OCI-LY1 (cell line): ENCODE results near the gene ASF1A.

Experiments used
- H2AFZ ChIP-seq: fragments of 200-600 bp; sonication (generic), shearing (Covaris generic); 2 replicates; pipeline ENCODE4 v1.6.0; 2014; ENCODE audit warnings: antibody characterized with exemption, mild to moderate bottlenecking, low read length
- H3F3A ChIP-seq: fragments of 200-600 bp; sonication (generic), shearing (Covaris generic); 2 replicates; pipeline ENCODE4 v1.6.0; 2014; ENCODE audit warnings: mild to moderate bottlenecking, antibody characterized with exemption, low read length, moderate library complexity; ENCODE audit not compliant: insufficient read depth
- H3K27ac ChIP-seq: fragments of 200-600 bp; sonication (generic); 2 replicates; pipeline ENCODE4 v1.5.1; 2014; ENCODE audit warnings: low read length, mixed run types, mild to moderate bottlenecking, low read depth; ENCODE audit not compliant: poor library complexity, severe bottlenecking
- H3K27me3 ChIP-seq: fragments of 200-600 bp; sonication (generic); 2 replicates; pipeline ENCODE4 v1.6.0; 2014; ENCODE audit warnings: antibody characterized with exemption, mild to moderate bottlenecking, low read length, moderate library complexity; ENCODE audit not compliant: insufficient read depth
- H3K36me3 ChIP-seq: fragments of 200-600 bp; sonication (generic); 2 replicates; pipeline ENCODE4 v1.6.1; 2014; ENCODE audit warnings: mild to moderate bottlenecking, antibody characterized with exemption, low read length, moderate library complexity, mixed read lengths; ENCODE audit not compliant: insufficient read depth
- H3K4me1 ChIP-seq: fragments of 200-600 bp; sonication (generic); 2 replicates; pipeline ENCODE4 v1.5.1; 2014; ENCODE audit warnings: mild to moderate bottlenecking, low read length, moderate library complexity; ENCODE audit not compliant: insufficient read depth, severe bottlenecking
- H3K4me2 ChIP-seq: fragments of 200-600 bp; sonication (generic), shearing (Covaris generic); 2 replicates; pipeline ENCODE4 v1.6.1; 2014; ENCODE audit warnings: low read length
- H3K4me3 ChIP-seq: fragments of 200-600 bp; sonication (generic); 2 replicates; pipeline ENCODE4 v1.5.1; 2014; ENCODE audit warnings: low read length, low read depth, mild to moderate bottlenecking, mixed read lengths; ENCODE audit not compliant: poor library complexity, severe bottlenecking
- H3K79me2 ChIP-seq: fragments of 200-600 bp; shearing (Covaris generic); 2 replicates; pipeline ENCODE4 v1.6.1; 2016; ENCODE audit warnings: mixed run types, low read length, mixed read lengths; ENCODE audit not compliant: insufficient read depth
- H3K9ac ChIP-seq: fragments of 200-600 bp; sonication (generic), shearing (Covaris generic); 2 replicates; pipeline ENCODE4 v1.6.1; 2014; ENCODE audit warnings: mild to moderate bottlenecking, low read length, mixed read lengths
- H3K9me2 ChIP-seq: fragments of 200-600 bp; sonication (generic), shearing (Covaris generic); 2 replicates; pipeline ENCODE4 v1.6.1; 2014; ENCODE audit warnings: low read depth, mild to moderate bottlenecking, low read length, mixed read lengths
- H3K9me3 ChIP-seq: fragments of 200-600 bp; shearing (Covaris generic); 2 replicates; pipeline ENCODE4 v1.6.1; 2014; ENCODE audit warnings: low read length, mixed read lengths
- H4K20me1 ChIP-seq: fragments of 200-600 bp; sonication (generic), shearing (Covaris generic); 2 replicates; pipeline ENCODE4 v1.6.0; 2016; ENCODE audit warnings: mild to moderate bottlenecking, low read length; ENCODE audit not compliant: insufficient read depth
- CTCF ChIP-seq: fragments of 200-600 bp; sonication (generic), shearing (Covaris generic); IDR thresholded peaks from 2 replicates; pipeline ENCODE4 v1.5.1; 2017; ENCODE audit warnings: mild to moderate bottlenecking, antibody characterized with exemption, low read length, moderate library complexity, mixed read lengths
- EZH2 ChIP-seq: fragments of 200-600 bp; sonication (generic), shearing (Covaris generic); IDR thresholded peaks from 2 replicates; pipeline ENCODE4 v1.8.0; 2017; ENCODE audit warnings: borderline replicate concordance, mixed run types, mild to moderate bottlenecking, antibody characterized with exemption, low read length, moderate library complexity, mixed read lengths

Gene ASF1A

GRCh38 chr6:118893064-118893806, 717 bp upstream of the ASF1A start:
- H2AFZ ChIP-seq: no peak overlapping the region
- H3K79me2 ChIP-seq: peaks cover 73% of the 10 kb centered on the region
- H3F3A ChIP-seq: no peaks in the 10 kb centered on the region
- H4K20me1 ChIP-seq: no peaks in the 10 kb centered on the region
- H3K27me3 ChIP-seq: no peaks in the 10 kb centered on the region
- no peaks in the 10 kb centered on the region for H3K9me2 ChIP-seq
- H3K4me1 ChIP-seq: peaks cover 64% of the 10 kb centered on the region
- peaks cover 7% of the 10 kb centered on the region; the same call in 1 of the 2 replicates for H3K36me3 ChIP-seq
- H3K9ac ChIP-seq: peak overlapping the region; percentile 89
- H3K9me3 ChIP-seq: no peaks in the 10 kb centered on the region
- peak overlapping the region; percentile 97 for H3K27ac ChIP-seq
- H3K4me2 ChIP-seq: peak overlapping the region; percentile 91
- H3K4me3 ChIP-seq: peak overlapping the region; percentile 85
- TF ChIP-seq EZH2: no peak
- TF ChIP-seq CTCF: no peak

- peak overlapping the region; percentile 85 for H3K4me3 ChIP-seq
- peak overlapping the region; percentile 95 for H3K9ac ChIP-seq
- no peaks in the 10 kb centered on the region for H3K9me2 ChIP-seq
- peaks cover 75% of the 10 kb centered on the region for H3K79me2 ChIP-seq
- no peak for TF ChIP-seq CTCF
- TF ChIP-seq EZH2: no peak
- H3K27ac ChIP-seq: peak overlapping the region; percentile 97
- H3K4me2 ChIP-seq: peak overlapping the region; percentile 73
- no peaks in the 10 kb centered on the region for H3K9me3 ChIP-seq
- H2AFZ ChIP-seq: no peak overlapping the region
- H3K36me3 ChIP-seq: peaks cover 18% of the 10 kb centered on the region; the same call in 1 of the 2 replicates
- H4K20me1 ChIP-seq: no peaks in the 10 kb centered on the region
- no peaks in the 10 kb centered on the region for H3K27me3 ChIP-seq
- peaks cover 69% of the 10 kb centered on the region for H3K4me1 ChIP-seq
- H3F3A ChIP-seq: no peaks in the 10 kb centered on the region
Observed at GRCh38 chr6:118894425-118895260, 691 bp downstream of the ASF1A start.

- peak overlapping the region; percentile 95 for H3K9ac ChIP-seq
- no peaks in the 10 kb centered on the region for H4K20me1 ChIP-seq
- peaks cover 22% of the 10 kb centered on the region; the same call in 1 of the 2 replicates for H3K36me3 ChIP-seq
- no peak overlapping the region for H2AFZ ChIP-seq
- peaks cover 69% of the 10 kb centered on the region for H3K4me1 ChIP-seq
- no peak for TF ChIP-seq EZH2
- TF ChIP-seq CTCF: no peak
- H3K4me3 ChIP-seq: peak overlapping the region; percentile 85
- H3K79me2 ChIP-seq: peaks cover 75% of the 10 kb centered on the region
- H3K4me2 ChIP-seq: peak overlapping the region; percentile 73
- peak overlapping the region; percentile 97 for H3K27ac ChIP-seq
- H3K9me2 ChIP-seq: no peaks in the 10 kb centered on the region
- H3F3A ChIP-seq: no peaks in the 10 kb centered on the region
- H3K9me3 ChIP-seq: no peaks in the 10 kb centered on the region
- H3K27me3 ChIP-seq: no peaks in the 10 kb centered on the region
Observed at GRCh38 chr6:118895261-118895560, 1.3 kb downstream of the ASF1A start.
